ENCODE measurements around the gene EPHA10.

Gene EPHA10

GRCh38 chr1:37764888-37765441, at the start of gene EPHA10:
EPHA10 (minus strand) TSS chr1:37765120; CDS start chr1:37765066, 54 bp downstream.
- CTCF ChIA-PET, result interaction anchor here (1.1 to 1.4 kb wide), 4 partner anchors 10 to 278 kb away, joined by 3 to 5 read pairs (median 4); partner anchors contain the start of gene MEAF6

GRCh38 chr1:37814252-37814651, 49.3 kb upstream of the EPHA10 start:
- CTCF ChIA-PET, result no interaction called here
- POLR2A ChIA-PET, result no interaction called here
- DNase-seq (ENCODE audit: extremely low spot score), result no peak
- no peak for TF ChIP-seq CTCF (IDR thresholded peaks at IDR 0.05; ENCODE audit: control extremely low read depth, extremely low read depth, low read depth, missing control alignments)

More at GRCh38 chr1:37764888-37765441, at the start of gene EPHA10:
- TF ChIP-seq CTCF (IDR thresholded peaks at IDR 0.05; ENCODE audit: control extremely low read depth, extremely low read depth, low read depth, missing control alignments), result no peak
- POLR2A ChIA-PET, result no interaction called here
- DNase-seq (ENCODE audit: extremely low spot score), result no peak

DNA sequence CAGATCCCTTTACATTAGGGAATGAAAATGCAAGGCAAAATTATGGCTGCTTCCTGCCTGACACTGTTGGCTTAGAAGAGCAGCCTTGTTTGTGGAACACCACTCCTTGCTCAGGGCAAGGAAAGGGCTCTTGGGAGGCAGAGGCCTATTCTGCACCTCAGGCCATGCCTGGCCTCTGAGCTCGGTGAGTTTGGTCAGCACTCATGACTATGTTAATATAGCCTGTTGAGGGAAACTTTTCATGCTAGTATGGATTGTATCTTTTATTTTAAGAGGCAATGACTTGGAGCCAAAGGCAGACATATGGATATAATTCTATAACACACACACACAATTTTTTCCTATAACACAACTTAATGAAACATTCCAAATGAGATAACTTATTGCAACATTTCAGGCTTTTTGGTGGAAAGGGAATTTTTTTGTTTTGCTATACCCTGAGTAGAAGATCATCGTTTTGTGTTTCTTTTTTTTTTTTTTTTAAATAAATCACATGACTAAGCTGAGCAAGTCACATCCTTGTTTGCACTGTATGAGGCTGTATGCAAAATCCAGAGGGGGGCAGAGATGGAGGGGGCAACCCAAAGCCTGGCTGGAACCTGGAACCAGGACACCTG, 48.7 kb upstream of the EPHA10 start:
- ChIA-PET POLR2A (no interaction called here), CTCF (interaction anchor here (1.2 to 2.8 kb wide), 2 partner anchors 42 to 46 kb away, joined by 3 to 14 read pairs; partner anchors contain the start of gene MTF1)
- DNase-seq (ENCODE audit: extremely low spot score), result no peak
- no peak for TF ChIP-seq CTCF (IDR thresholded peaks at IDR 0.05; ENCODE audit: control extremely low read depth, extremely low read depth, low read depth, missing control alignments)

GRCh38 chr1:37811027-37811655, 46.2 kb upstream of the EPHA10 start:
- POLR2A ChIA-PET, result no interaction called here
- CTCF ChIA-PET, result interaction anchor here (1.4 to 2.8 kb wide), 5 partner anchors 9 to 49 kb away, joined by 4 to 14 read pairs (median 6); partner anchors contain the start of gene MTF1
- peak; percentile 82 for TF ChIP-seq CTCF (IDR thresholded peaks at IDR 0.05; ENCODE audit: control extremely low read depth, extremely low read depth, low read depth, missing control alignments)
- peak; percentile 71 for DNase-seq (ENCODE audit: extremely low spot score)

- DNase-seq (ENCODE audit: extremely low spot score), result no peak
- CTCF ChIA-PET, result no interaction called here
- POLR2A ChIA-PET, result no interaction called here
- TF ChIP-seq CTCF (IDR thresholded peaks at IDR 0.05; ENCODE audit: control extremely low read depth, extremely low read depth, low read depth, missing control alignments), result no peak
Observed at GRCh38 chr1:37809942-37810341, 45.0 kb upstream of the EPHA10 start.

- DNase-seq (ENCODE audit: extremely low spot score), result peak; percentile 84
- ChIA-PET CTCF (interaction anchor here (0.6 to 2.7 kb wide), 9 partner anchors 8 to 141 kb away, joined by 3 to 11 read pairs (median 3); partner anchors contain the start of gene MTF1), POLR2A (interaction anchor here (0.6 to 1.4 kb wide), 8 partner anchors 9 to 1203 kb away, joined by 3 to 8 read pairs (median 4); no protein-coding TSS in a partner anchor)
- no peak for TF ChIP-seq CTCF (IDR thresholded peaks at IDR 0.05; ENCODE audit: control extremely low read depth, extremely low read depth, low read depth, missing control alignments)
Observed at GRCh38 chr1:37808369-37809319, 43.7 kb upstream of the EPHA10 start.
